ENCODE measurements around the gene RTBDN.

Gene RTBDN

GRCh38 chr19:12778017-12778904 is 56.1 kb downstream of the RTBDN start:
- peak overlapping the region; percentile 75 for H3K27ac ChIP-seq

GRCh38 chr19:12777217-12778016 is 57.0 kb downstream of the RTBDN start:
- H3K27ac ChIP-seq: peak overlapping the region; percentile 75
- TF ChIP-seq CTCF (conservative IDR thresholded peaks at IDR 0.05): peak; percentile 96

More at GRCh38 chr19:12778017-12778904, 56.1 kb downstream of the RTBDN start:
- no peak for TF ChIP-seq CTCF (conservative IDR thresholded peaks at IDR 0.05)

Data from VCaP (cell line).